GM21737 (cell line): ENCODE results near the gene SERTAD4.

Experiments
- ATAC-seq: cut with Tn5 transposase; IDR thresholded peaks from one replicate; pipeline ENCODE4 v1.9.1; 2021; ENCODE audit warnings: mild to moderate bottlenecking, moderate library complexity; ENCODE audit not compliant: unreplicated experiment

The SERTAD4 gene

GRCh38 chr1:210231846-210232510, 618 bp upstream of the SERTAD4 start:
- ATAC-seq = no peak

GRCh38 chr1:210233216-210233494, 559 bp downstream of the SERTAD4 start:
- ATAC-seq = no peak

GRCh38 chr1:210233495-210234328, 1.1 kb downstream of the SERTAD4 start:
- ATAC-seq = no peak

- ATAC-seq = no peak
These were observed 1.7 kb downstream of the SERTAD4 start for GRCh38 chr1:210234329-210234757.

- no peak for ATAC-seq
These were observed 2.9 kb downstream of the SERTAD4 start for GRCh38 chr1:210235363-210236053.

- ATAC-seq = no peak
These were observed 3.8 kb downstream of the SERTAD4 start for GRCh38 chr1:210236386-210236839.

- ATAC-seq = no peak
These were observed 4.3 kb downstream of the SERTAD4 start for GRCh38 chr1:210236840-210237409.

- ATAC-seq = no peak
These were observed 4.9 kb downstream of the SERTAD4 start for GRCh38 chr1:210237479-210237878.

- no peak for ATAC-seq
These were observed 5.4 kb downstream of the SERTAD4 start for GRCh38 chr1:210237981-210238380.

- ATAC-seq = no peak
These were observed 6.9 kb downstream of the SERTAD4 start for GRCh38 chr1:210239349-210240111.

- no peak for ATAC-seq
These were observed 8.5 kb downstream of the SERTAD4 start for GRCh38 chr1:210241121-210241520.

- no peak for ATAC-seq
These were observed 12.3 kb downstream of the SERTAD4 start for GRCh38 chr1:210244746-210245367.

- ATAC-seq = no peak
These were observed 13.9 kb downstream of the SERTAD4 start for GRCh38 chr1:210246447-210246846.

GRCh38 chr1:210248341-210248740, 15.7 kb downstream of the SERTAD4 start:
- ATAC-seq = no peak

- ATAC-seq = no peak
These were observed 18.0 kb downstream of the SERTAD4 start for GRCh38 chr1:210250665-210250997.

GRCh38 chr1:210250998-210251679, 18.5 kb downstream of the SERTAD4 start:
- no peak for ATAC-seq

- ATAC-seq = no peak
These were observed 19.3 kb downstream of the SERTAD4 start for GRCh38 chr1:210251680-210252490.

- no peak for ATAC-seq
These were observed 20.0 kb downstream of the SERTAD4 start for GRCh38 chr1:210252621-210253051.

- ATAC-seq = no peak
These were observed 21.7 kb downstream of the SERTAD4 start for GRCh38 chr1:210254298-210254697.
